Right kidney (tissue), 1 donor: ENCODE data around the gene DCP1B.

ENCODE experiments used
- DNase-seq: peaks from one replicate; pipeline ENCODE4 v3.0.0-alpha.2; 2016

Gene DCP1B

DNA sequence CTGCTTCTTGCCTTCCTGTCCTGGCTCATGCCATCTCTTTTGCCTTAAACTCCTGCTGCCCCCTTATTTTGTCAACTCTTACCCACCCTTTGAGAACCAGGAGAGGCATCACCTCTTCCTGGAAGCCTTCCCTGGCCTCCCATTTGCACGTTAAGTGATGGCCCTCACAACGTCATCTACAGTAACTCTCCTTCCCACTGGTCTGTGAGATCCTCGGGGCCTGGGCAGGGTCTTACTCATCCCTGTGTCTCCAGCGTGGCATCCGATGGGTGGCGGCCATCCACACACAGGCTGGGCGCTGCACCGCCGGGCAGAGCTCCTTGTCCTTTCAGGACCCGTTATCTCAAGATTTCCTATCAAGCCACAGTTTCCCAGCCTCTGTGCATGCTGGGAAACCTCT is 69.0 kb downstream of the DCP1B start:
- no peak for DNase-seq

DNA sequence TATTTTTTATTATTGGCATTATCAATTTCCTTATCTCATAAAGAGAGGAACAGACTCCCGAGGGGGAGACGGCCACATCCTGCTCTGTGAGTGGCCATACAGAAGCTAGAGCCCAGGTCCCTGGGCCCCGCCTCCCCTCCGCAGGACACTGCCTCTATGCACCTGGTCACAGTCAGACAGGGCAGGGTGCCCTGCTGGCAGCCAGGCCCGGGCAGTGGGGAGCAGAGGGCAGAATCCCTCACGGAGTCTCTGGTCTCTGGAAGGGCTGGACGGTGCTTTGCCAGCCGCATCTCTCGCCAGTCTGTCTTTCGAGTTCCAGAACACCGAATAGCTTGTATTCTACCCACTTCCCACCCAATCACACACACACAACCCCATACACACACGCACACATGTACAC is 69.4 kb downstream of the DCP1B start:
- DNase-seq: no peak

DNA sequence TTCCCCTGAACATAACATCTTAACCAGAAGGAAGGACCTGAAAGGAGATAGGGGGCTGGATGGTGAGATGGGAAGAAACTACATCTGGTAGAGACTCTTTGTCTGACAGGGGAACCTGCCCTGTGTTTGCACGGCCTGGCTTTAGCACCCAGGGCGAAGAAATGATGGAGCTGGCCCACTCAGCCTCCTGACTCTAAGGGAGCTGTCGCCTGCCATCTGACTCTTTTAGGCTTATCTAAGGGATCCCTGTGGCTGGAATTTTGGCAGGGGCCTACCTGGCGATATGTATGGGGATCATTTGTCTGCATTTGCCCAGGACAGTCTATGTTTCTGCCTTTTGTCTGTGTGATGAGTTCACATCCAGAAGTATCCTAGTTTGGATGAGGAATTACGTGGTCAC is 70.2 kb downstream of the DCP1B start:
- no peak for DNase-seq

DNA sequence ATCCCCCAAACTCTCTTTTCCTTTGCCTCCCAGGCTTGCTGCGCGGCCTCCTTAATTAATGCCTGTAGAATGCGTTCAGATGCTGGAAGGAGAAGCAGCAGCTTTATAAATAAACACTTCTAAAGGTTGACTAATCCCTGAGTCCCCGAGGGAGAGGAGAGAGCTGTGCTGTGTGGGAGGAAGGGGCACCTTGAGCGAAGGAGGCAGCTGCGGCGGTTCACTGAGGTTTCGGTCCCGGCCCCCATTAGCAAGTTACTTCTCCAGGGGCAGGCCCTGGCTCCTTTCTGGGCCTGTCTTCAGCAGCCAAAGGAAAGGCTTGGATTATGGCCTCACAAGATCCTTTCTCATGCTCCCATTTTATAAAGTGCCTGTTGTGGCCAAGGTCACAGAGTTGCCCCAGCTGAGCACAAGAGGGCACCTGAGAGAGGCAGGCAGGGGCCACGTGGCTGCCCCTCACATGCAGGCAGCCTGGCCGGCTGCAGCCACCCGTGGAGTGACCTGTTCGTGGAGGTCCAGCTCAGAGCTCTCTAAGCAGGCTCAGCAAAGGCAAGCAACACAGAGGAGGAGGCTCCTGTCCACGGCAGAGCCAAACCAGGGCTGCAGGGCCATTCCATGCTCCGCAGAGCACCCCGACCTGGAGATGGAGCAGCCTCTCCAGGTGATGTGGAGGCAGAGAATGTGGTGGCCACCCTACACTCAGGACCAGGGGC is 70.8 kb downstream of the DCP1B start:
- no peak for DNase-seq

DNA sequence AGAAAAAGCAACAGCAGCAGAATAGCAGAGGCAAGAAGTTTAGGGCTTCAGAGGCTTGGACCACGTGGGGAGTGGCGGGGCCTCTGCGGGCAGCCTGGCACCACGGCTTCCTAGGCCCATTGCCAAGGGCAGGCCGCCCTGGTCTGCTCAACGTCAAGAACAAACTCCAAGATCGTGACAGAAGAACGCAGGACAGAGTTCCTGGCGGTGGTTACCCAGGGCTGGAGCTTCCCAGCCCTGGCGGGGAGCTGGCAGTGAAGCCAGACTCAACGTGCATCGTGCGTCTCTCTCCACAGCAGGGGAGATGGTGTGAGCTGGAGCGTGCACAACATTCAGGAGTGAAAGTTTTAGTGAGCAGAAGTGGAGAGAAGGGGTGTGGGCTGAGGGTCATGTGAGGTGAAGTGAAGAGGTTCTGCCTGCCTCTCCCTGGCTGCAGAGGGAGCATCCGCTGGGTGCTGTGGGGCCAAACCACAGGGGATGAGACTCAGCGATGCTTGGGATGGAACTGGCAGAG is 71.9 kb downstream of the DCP1B start:
- DNase-seq: no peak

DNA sequence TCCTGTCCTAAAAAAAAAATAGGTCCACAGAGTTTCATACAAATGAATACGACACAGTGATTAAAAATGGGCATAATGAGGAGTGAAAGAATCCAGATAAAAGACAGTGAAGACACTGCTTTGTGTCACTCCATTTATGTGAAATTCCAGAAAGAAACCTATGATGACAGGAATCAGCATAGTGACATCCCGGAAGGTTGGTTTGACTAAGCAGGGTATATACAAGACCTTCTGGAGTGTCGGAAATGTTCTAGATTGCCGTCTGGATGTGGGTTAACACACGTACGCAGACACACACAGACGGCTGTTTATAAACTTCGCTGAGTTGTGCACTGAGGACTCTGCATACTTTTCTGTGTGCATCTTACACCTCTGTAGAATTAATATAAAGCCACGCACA is 72.6 kb downstream of the DCP1B start:
- DNase-seq: no peak

DNA sequence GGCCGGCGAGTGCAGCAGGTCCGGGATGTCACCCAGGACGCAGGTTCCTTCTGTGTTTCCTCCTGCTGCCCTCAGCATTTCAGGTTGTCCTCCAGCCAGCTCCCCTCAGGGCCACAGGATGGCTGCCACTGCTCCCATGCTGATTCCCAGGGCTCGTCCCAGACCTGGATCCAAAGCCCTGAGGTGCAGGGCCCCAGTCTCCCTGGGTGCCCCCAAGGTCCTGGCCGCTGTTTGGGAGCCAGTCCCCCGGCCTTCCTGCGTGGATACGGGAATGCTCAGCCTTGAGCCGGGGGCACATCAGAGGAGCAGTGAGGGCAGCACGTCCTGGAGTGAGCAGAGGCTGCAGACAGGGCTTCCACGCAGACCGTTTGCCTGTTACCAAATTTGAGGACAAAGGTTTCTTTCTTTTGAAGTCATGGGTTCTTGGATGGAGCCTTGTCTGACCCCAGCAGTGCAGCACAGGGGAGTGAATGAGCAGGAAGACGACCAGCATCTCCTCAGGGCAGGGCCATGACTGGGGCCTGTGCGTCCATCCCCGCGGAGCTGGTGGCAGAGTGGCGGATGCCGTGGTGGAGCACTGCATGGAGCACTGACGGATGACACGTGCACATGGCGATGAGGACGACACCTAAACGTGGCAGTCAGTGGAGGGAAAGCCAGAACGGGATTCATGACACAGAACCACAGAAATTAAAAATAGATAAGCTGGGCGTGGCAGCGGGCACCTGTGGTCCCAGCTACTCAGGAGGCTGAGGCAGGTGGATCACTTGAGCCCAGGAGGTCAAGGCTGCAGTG is 73.3 kb downstream of the DCP1B start:
- no peak for DNase-seq

DNA sequence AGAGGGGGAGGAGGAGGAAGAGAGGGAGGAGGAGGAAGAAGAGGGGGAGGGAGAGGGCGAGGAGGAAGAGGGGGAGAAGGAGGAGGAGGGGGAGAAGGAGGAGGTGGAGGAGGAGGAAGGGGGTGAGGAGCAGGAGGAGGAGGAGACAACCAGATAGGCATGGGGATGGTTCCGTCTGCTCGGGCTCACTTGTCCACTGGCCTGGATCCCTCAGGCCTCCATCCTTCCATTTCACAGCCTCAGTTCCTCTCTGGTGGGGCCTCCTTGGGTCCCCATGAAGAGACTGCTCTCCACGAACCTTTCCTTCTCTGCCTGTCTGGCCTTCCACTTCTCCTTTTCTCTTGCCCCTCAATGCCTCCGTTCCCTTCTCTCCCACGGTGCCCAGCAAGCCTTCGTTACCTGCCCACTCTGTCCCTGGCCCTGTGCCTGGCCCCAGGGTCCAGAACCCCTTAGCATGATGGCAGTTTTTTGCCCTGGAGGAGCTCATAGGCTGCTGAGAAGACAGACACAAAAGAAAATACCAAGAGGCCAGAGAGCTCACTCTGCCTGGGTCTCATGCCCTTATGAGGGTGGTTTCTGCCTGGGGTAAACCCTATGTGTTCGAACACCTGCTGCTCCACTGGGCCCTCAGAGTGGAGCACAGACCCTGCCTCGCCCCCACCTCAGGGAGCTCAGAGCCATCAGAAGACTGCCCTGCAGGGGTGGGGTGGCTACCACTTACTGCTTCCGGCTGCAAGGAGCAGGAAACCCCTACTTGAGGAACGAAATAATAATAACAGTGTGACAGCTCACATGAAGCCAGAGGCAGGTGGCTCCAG is 74.1 kb downstream of the DCP1B start:
- DNase-seq: no peak

DNA sequence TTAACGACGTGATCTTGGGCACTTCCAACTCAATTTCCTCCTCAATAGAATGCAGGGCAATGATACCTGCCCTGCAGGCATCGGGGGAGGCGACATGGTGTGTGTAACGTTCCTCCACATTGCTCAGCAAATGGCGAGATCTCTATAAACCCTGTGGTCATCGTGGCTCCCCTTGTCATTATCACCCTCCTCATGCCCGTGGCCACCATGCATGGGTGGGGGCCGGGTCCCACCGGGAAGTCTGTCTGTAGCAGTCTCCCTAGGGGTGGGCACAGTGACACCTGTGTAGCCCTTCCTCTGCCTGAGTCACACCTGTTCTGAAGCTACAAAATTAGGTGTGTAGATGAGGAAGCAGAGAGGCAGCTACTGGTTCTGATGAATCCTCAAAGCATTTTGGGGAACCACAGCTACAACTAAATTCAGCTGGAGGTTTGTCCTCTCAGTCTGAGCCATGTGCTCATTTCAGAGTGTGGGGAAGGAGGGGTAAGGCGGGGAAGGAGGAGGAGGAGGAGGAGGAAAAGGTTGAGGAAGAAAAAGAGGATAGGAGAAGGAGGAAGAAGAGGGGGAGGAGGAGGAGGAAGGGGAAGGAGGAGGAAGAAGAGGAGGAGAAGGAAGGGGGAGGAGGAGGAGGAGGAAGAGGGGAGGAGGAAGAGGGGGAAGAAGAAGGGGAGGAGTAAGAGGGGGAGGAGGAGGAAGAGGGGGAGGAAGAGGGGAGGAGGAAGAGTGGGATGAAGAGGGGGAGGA is 74.8 kb downstream of the DCP1B start:
- DNase-seq: no peak

DNA sequence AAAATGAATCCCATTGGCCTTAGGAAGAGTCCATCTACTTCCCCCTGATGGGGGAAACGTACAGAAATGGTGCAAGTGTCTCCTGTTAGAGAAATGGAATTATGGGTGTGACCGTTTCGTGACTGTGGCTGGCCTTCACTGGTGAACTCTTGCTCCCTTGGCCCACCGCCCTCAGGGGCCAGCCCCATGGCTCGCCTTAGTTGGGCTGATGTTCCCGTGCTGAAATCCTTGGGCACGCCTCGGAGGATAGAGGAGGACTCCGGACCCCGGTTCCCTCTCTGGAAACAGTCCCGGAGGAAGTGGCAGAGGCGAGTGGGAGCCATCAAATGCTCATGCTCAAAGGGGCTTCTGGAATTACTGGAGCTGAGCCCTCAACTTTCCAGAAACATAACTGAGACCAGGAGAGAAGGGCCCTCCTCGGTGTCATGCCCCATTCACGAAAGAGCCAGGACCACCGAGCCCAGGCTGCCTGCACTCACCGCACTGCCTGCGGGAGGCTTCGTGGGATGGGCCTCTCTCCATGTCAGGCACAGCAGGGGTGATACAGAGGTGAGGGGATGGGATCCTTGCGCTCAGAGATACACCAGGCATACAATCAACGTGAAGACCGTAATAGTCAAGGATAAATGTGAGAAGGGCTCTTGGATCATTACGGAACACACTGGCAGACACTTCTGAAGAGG is 75.7 kb downstream of the DCP1B start:
- DNase-seq: no peak

DNA sequence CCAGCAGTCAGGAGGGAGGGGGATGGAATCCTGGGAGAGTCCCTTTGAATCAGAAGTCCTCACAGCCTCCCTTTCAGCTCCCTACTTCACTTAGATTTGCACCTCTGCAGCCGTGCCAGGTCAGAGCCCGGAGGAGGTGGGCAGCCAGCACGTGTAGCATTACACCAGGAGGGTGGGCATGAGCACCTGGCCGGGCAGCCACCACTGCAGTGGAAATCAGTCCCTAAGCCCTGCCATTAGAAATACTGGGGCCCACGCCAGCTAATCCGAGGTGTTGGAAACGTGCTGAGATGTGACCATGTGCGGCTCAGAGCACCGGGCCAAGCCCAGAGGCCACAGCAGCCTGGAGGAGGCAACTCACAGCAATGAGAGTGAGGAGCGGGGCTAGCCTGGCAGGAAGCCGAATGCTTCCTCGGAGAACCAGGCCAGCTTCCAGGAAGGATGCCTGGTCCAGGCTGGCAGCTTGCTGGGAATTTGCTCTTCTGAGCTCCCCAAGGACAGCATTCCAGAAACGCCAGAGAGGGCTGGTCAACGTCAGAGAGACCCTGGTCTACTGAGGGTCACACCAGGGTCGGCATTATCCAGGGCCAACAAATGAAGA is 76.4 kb downstream of the DCP1B start:
- no peak for DNase-seq

DNA sequence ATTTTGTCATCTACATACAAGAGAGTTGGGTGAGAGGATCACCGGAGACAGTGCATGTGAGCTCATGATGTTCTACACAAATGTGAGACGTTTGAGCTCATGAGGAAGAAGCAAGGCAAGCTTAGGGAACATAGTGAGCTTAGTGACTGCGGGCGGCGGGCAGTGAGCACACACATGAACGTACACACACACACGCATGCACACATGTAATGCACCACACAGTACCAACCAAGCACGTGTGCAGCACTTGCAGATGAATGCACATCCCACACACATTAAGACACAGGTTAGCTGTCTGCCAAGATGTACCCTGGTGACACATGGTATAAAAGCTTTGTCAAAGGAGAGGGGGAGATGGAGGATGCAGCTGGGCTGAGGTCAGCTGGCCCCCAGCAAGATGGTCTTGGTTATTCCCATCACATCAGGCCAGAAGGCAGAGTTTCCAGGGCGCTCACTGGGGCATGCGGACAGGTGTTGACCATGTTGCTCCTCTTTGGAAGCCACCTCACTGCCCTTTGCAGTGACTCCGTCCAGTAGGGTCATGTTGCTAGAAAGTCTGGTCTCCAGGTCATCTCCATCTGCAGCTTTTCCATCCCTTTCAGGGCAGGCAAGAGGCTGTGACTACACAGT is 77.1 kb downstream of the DCP1B start:
- DNase-seq: no peak

DNA sequence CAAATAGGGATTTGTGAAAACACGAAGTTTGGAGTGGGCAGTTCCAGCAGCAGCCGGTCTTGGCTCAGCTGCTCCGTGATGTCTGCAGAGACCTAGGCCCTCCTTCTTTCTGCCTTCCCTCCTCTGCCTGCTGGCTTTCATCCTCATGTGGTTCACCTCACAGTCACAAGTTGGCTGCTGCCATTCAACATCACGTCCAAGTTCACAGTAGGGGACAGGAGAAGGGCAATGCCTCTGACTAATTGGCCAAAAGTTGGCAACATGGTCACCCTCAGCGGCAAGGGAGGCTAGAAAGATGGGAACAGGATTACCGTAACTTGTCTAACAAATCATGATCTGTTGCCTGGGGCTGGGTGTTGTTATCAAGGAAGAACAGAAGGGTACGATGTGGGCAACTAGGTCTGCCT is 78.0 kb downstream of the DCP1B start:
- no peak for DNase-seq

DNA sequence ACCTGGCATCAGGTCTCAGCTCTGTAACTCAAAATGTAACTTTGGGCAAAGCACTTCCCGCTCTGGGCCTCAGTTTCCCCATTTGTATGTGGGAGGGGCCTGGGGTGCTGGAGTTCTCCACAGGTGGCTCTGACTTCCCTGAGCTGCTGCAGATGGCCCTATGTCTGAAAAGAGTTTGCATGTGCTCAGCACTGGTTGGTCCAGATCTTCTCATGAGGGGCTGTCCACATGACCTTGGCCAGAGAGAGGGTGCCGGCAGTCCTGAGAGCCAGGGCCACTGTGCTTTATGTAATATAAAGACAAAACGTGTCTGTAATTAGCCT is 78.6 kb downstream of the DCP1B start:
- DNase-seq: no peak

DNA sequence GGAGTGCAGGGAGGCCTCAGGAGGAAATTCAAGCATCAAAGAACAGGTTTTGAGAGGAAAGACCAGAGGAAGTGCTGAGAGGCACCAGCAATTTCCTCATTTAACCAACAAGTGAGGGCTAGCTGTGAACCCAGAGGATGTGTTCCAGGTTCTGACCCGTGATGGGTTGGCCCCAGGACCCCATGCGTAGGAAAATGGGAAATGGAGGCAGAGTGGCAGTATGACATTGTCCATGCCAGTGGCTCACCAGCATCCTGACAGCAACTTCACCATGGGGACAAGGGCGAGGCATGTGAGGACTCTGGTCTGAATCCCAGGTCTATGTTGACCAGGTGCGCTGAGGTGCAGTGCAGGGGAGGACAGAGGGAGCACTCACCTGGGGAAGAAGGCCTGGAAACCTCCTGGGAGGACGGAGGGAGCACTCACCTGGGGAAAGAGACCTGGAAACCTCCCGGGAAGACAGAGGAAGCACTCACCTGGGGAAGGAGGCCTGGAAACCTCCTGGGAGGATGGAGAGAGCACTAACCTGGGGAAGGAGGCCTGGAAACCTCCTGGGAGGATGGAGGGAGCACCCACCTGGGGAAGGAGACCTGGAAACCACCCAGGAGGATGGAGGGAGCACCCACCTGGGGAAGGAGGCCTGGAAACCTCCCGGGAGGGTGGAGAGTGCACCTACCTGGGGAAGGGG is 79.1 kb downstream of the DCP1B start:
- DNase-seq: no peak

DNA sequence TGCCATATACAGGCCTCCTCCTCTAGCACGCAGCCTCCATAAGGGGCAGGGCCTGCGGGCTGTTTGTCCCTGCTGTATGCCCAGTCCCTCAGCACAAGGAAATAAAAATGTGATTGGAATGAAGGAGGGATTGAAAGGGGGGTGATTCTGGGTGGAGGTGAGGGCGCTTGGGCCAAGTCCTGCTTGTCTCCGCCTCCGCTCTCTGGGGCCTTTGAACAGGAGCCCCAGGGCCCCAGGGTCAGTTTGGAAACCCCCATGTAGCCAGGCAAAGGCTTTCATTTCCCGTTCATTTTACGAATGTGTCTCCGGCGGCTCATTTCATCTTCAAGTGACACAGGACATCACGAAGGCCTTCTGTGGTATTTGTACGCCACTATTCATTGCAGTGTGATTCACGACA is 81.3 kb downstream of the DCP1B start:
- DNase-seq: no peak

DNA sequence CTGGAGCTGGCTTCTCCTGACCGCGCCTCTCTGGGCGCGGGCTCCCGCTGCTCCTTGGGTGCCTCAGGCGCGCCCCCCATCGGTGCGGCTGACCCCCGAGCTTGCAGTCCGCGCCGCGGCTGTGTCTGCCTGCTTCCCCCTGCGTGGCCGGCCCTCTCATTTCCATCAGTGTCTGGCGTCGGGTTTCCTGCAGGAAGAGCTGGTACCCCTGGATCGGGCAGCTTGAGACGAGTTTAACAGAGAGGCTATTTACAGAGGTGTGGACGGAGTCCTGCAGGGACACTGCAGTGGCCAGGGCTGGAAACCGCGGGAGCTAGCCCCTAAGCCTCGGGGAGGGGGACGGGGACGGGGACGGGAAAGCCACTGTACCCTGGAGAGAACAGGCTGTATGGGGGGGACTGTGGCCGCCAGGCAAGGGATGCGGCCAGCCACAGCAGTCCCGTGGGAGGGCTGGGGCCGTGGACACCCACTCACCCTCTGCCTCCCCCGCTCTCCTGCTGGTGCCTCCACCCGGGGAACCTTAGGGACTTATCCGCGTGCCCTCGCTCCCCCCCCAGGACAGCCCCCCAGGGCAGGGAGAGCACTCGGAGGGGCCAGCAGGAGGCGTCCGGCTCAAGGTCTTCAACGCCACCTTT is 82.1 kb downstream of the DCP1B start:
- DNase-seq: no peak

DNA sequence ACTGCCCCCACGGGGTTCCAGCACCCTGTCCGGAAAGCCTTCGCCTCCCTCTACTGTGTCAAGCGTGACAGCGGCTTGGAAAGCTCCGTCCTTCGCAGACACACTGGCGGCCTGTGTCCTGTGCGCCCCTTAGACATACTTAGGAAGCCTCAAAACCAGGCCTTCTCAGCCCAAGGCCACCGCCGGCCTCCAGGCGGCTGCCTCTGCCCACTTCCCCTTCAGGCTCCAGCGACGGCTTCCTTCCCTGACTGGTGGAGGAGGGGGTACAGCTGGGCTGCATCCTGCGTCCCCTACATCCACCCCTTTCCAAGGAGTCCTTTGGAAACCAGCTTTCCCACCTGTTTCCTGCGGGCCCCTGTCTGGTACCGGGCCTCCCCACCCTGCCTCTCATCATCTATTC is 83.3 kb downstream of the DCP1B start:
- no peak for DNase-seq

DNA sequence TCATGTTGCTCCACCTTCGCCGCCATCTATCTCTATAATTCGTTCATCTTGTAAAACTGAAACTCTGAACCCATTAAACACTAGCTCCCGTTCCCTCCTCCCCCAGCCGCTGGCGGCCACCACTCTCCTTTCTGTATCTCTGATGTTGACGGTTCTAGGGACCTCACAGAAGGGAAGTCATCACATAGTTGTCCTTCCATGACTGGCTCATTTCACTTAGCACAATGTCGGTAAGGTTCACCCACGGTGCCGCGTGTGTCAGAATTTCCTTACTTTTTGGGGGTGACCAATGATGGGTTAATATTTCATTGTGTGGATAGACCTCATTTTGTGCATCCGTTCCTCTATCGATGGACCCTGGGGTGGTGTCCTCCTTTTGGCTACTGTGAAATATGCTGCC is 83.8 kb downstream of the DCP1B start:
- no peak for DNase-seq

DNA sequence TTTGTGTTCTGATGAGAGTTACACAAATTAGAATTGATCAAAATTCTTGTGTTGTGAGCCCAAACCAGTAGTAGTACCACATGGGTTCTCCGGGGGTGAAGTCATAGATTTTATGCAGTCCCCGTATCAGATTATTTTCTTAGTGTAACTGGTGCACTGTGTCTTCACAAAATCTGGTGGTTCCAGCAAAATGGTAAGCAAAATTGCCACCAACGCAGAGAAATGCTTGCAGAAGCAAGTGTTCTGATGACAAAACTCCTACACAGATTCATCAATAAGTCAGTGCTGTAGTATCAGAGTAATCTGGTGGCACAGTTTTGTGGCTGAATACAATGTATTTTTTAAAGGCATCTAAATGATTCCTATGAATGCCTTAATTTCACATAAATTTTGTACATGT is 84.5 kb downstream of the DCP1B start:
- no peak for DNase-seq
